GM19025 (cell line): ENCODE results near the gene AHNAK2.

Experiments used
- ATAC-seq: cut with Tn5 transposase; IDR thresholded peaks from one replicate; pipeline ENCODE4 v1.9.1; 2021; ENCODE audit warnings: mild to moderate bottlenecking, low read depth, moderate library complexity; ENCODE audit not compliant: unreplicated experiment

The AHNAK2 gene

DNA sequence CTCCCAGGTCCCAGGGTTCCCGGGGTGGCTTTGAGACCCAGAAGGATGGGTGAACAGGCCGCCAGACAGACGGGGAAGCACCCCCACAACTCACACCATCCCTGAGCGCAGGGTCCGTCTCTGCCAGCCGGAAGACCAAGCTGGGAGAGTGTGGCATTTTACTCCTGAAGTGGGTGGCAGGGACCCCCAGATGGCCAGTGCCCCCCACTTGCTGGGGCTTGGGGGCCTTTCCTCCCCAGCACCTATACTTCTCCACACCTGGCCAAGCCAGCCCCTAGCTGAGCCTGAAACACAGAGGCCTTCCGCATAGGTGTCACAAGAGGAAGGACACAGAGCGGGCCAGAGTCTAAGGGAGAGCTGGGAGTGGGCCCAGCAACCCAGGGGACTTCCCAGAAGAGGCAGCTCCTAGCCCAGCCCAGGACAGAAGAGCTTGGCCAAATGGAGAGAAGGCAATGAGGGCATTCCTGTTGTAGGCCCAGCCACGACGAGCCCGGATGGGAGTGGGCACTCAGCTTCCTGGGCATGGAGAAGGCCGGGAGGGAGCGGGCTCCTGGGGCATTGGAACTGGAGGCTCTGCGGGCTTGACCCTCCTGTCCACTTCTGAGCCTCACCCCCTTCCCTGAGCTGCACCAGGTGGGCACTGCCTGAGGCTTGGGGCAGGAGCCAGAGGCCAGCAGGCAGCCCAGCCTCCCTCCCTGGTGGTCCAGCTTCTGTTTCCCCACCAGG lies 3.3 kb downstream of the AHNAK2 start:
- no peak for ATAC-seq

GRCh38 chr14:104974146-104974541 lies 4.0 kb downstream of the AHNAK2 start:
- no peak for ATAC-seq

- no peak for ATAC-seq
Observed at GRCh38 chr14:104973385-104974145, 4.6 kb downstream of the AHNAK2 start.

DNA sequence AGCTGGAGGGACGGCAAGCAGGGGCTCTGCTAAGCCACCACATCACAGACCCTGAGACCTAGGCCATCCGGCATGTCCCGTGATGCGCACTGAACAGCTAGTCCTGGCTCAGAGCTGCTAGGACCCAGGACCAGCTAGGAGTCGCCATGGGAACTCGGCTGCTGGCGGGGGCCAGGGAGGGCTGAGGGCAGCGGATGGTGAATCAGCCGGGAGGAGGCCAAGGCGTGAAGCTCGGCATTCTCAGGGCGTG lies 5.1 kb downstream of the AHNAK2 start:
- ATAC-seq, result no peak

- ATAC-seq, result no peak
Observed at GRCh38 chr14:104972301-104973134, 5.7 kb downstream of the AHNAK2 start.

GRCh38 chr14:104971447-104972240 lies 6.5 kb downstream of the AHNAK2 start:
- no peak for ATAC-seq

- no peak for ATAC-seq
Observed at GRCh38 chr14:104970231-104971068, 7.7 kb downstream of the AHNAK2 start.

GRCh38 chr14:104969741-104970230 lies 8.4 kb downstream of the AHNAK2 start:
- no peak for ATAC-seq

GRCh38 chr14:104968541-104969401 lies 9.4 kb downstream of the AHNAK2 start:
- ATAC-seq, result no peak

DNA sequence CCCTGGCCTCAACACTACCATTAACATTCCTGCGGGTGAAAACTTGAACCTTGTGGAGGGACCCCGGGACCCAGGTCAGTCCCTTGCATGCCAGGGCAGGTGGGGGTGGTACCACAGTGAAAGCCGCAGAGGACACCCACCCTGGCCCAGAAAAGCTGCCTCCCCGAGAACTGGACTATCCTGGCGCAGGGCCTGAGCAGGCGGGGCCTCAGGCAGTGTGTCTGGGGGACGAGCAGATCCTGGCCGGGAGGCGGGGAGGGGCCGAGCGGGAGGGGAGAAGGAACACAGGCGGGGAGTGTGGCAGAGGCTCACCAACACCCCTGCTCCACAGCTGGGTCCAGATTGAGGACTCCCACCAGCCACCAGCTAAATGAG lies 10.0 kb downstream of the AHNAK2 start:
- ATAC-seq, result no peak

- ATAC-seq, result no peak
Observed at GRCh38 chr14:104967386-104968152, 10.6 kb downstream of the AHNAK2 start.

DNA sequence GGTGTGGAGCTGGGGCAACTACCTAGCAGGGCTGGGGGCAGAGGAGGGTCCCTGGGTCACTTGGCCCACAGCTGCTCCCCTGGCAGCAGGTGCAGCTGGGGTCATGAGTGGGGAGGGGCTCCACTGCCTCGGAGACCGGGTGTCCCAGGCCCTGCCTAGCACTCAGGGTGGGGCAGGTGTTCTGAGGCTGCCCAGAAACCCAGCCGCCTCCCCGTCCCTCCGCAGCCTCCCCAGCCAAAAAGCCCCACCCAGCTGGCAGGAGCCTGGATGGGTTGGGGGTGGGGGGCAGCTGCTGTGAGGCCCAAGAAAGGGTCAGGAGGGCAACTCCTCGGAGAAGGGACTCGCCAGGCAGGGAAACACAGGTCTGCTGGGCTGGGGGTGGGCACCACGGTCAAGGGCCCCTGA lies 11.2 kb downstream of the AHNAK2 start:
- ATAC-seq, result no peak

- ATAC-seq, result no peak
Observed at GRCh38 chr14:104966261-104966865, 11.8 kb downstream of the AHNAK2 start.

- no peak for ATAC-seq
Observed at GRCh38 chr14:104965561-104966231, 12.5 kb downstream of the AHNAK2 start.

GRCh38 chr14:104964546-104964945 lies 13.6 kb downstream of the AHNAK2 start:
- no peak for ATAC-seq

GRCh38 chr14:104957146-104958113 lies 20.7 kb downstream of the AHNAK2 start:
- ATAC-seq, result no peak
